GM12801 (cell line): ENCODE results near the gene S100A10.

ENCODE experiments used
- CTCF ChIP-seq: IDR thresholded peaks from one replicate; pipeline ENCODE4 v1.5.1; 2011; ENCODE audit warnings: control low read depth; ENCODE audit not compliant: insufficient read length; ENCODE audit errors: extremely low read depth

S100A10 gene

GRCh38 chr1:151976858-151977257, 16.8 kb downstream of the S100A10 start:
- no peak for TF ChIP-seq CTCF

GRCh38 chr1:151976015-151976343, 17.7 kb downstream of the S100A10 start:
- no peak for TF ChIP-seq CTCF

- TF ChIP-seq CTCF: no peak
Measured at GRCh38 chr1:151975311-151976014, 18.2 kb downstream of the S100A10 start.

GRCh38 chr1:151972542-151973248, 21.0 kb downstream of the S100A10 start:
- no peak for TF ChIP-seq CTCF

- TF ChIP-seq CTCF: no peak
Measured at GRCh38 chr1:151970626-151971025, 23.0 kb downstream of the S100A10 start.

- no peak for TF ChIP-seq CTCF
Measured at GRCh38 chr1:151970128-151970527, 23.5 kb downstream of the S100A10 start.

- no peak for TF ChIP-seq CTCF
Measured at GRCh38 chr1:151968791-151969399, 24.8 kb downstream of the S100A10 start.
